Pancreas (tissue), 10 donors: ENCODE measurements around the gene HSPB2. TPM values are rescaled to one million over a fixed set of nuclear protein-coding genes. Genes with fewer than 3 reads are reported as not detected.

Source experiments
- ATAC-seq, 4 donors: fragments of 200-7000 bp; cut with Tn5 transposase; one replicate each; pipeline versions ENCODE4 v1.8.0 to v1.9.1; 2020; ENCODE audit warnings: mild to moderate bottlenecking in 4 of 4, moderate library complexity in 4 of 4
- DNase-seq, 6 donors: peaks; one replicate each; pipeline ENCODE4 v3.0.0-alpha.2; 2020
- FAIRE-seq: peaks from 2 replicates; lab custom pipeline; 2012; peaks lifted over from hg19 to GRCh38; lab: Jason Lieb, UNC
- H3K27ac ChIP-seq, 4 donors: fragments of 200-600 bp; sonication (generic); 1 replicate in 3 of 4; 2 replicates in 1 of 4; pipeline versions ENCODE4 v1.5.0 to v1.8.0; 2020
- H3K27me3 ChIP-seq, 4 donors: fragments of 200-600 bp; one replicate each; pipeline ENCODE4 v1.8.0; 2021
- H3K36me3 ChIP-seq, 3 donors: fragments of 200-600 bp; sonication (generic) in 1 of 3; one replicate each; pipeline versions ENCODE4 v1.5.0 to v1.8.0; 2020 to 2021
- H3K4me1 ChIP-seq, 3 donors: fragments of 200-600 bp; one replicate each; pipeline ENCODE4 v1.8.0; 2021
- H3K4me3 ChIP-seq, 4 donors: fragments of 200-600 bp; sonication (generic) in 2 of 4; one replicate each; pipeline versions ENCODE4 v1.5.0 to v1.8.0; 2020 to 2021
- H3K9me3 ChIP-seq, 4 donors: fragments of 200-600 bp; one replicate each; pipeline ENCODE4 v1.8.0; 2021
- CTCF ChIP-seq, 4 donors: fragments of 200-600 bp; sonication (generic) in 3 of 4; IDR thresholded peaks; one replicate each; pipeline versions ENCODE4 v1.5.0 to v1.8.0; 2021; ENCODE audit warnings: antibody characterized with exemption in 4 of 4
- WGBS, 2 donors: extraction: QIAGEN DNeasy Blood & Tissue Kit; methylation state at CpG; one replicate each; pipeline ENCODE4 v1.1.7; 2013; 5-methylcytosine and 5-hydroxymethylcytosine counted together
- intact Hi-C, 3 donors: fragments of 100-400 bp; cut with DNase I; formaldehyde crosslinking; loops; one replicate each; pipeline versions ENCODE4 v1.11.1 to v1.14.2; 2022
- polyA plus RNA-seq, 2 donors: library from polyadenylated mRNA; stranded (reverse); fragments of 200-250 nt; gene quantifications; one replicate each; pipeline ENCODE4 v1.2.3, GENCODE V29; 2013
- total RNA-seq, 6 donors: library from RNA; stranded (reverse); fragmentation: NEBNext Ultra II Directional in 4 of 6; extraction: Animal tissue kit (Norgen Biotek cat#: 25700) in 4 of 6; gene quantifications; one replicate each; pipeline versions ENCODE4 v1.2.1 to v1.2.4, GENCODE V29; 2021 to 2023
- donor health status: healthy with polysubstance abuse.
- donor health status: DM: no; HTN: no; CAD: no; lungs with moderate emphysema.
- donor health status: DM: no; HTN: no; CAD: no.
- donor health status: control.
- donor health status: control.
- donor health status: Bipolar disorder and iron deficiency.
- donor health status: DM: yes; HTN: yes; CAD: no.
- donor health status: DM: no; HTN: no; CAD: no.
- donor health status: DM: no; HTN: no; CAD: no.
- donor health status: DM: yes; HTN: yes; CAD: no.

The HSPB2 gene
- total and polyA plus RNA-seq, 8 donors: 0.32 to 1.5 (median 0.78) TPM; not detected in 1

GRCh38 chr11:111911563-111912401, 752 bp upstream of the HSPB2 start, which contains the start of gene CRYAB:
Gene CRYAB, minus strand, starts transcription at chr11:111911770. Its CDS starts 46 bp downstream, at chr11:111911724.
- FAIRE-seq (peak; percentile 13), ATAC-seq (peak; percentile 64 to 79 (median 72)), DNase-seq (peak; percentile 56 to 68 (median 66))
- Histone ChIP-seq H3K4me3 (peak within 1 kb of the TSS in 2 of 4 donors; percentile 15 to 20), H3K9me3 (no peaks in the 10 kb centered on the region), H3K4me1 (peaks cover 15 to 16% (median 16%) of the 10 kb centered on the region in 3 donors), H3K27ac (peak within 1 kb of the TSS; percentile 50 to 74 (median 66)), H3K27me3 (no peaks in the 10 kb centered on the region), H3K36me3 (no peaks in the 10 kb centered on the region)
- TF ChIP-seq CTCF (IDR thresholded peaks at IDR 0.05): no peak
- intact Hi-C loops: no loop called here
- WGBS, 2 donors: 20 to 29% methylated on average over 17 of the region's 17 CpGs

GRCh38 chr11:111913031-111913861, 712 bp downstream of the HSPB2 start:
- no peak for ATAC-seq
- FAIRE-seq: no peak
- peak in 1 of 6 donors; percentile 62 for DNase-seq

GRCh38 chr11:111913997-111914396, 1.5 kb downstream of the HSPB2 start:
- intact Hi-C loops: no loop called here
- no peaks in the 10 kb centered on the region for H3K27me3 ChIP-seq
- ATAC-seq (peak in 2 of 4 donors; percentile 7 to 23), FAIRE-seq (no peak), DNase-seq (peak in 2 of 6 donors; percentile 48 to 51)
- no peaks in the 10 kb centered on the region for H3K36me3 ChIP-seq
- no peak for TF ChIP-seq CTCF (IDR thresholded peaks at IDR 0.05)
- 39 to 53% methylated on average over 4 of the region's 4 CpGs for WGBS, 2 donors
- H3K4me3 ChIP-seq: no peak overlapping the region
- H3K27ac ChIP-seq: peak overlapping the region; percentile 49 to 71 (median 62)
- peaks cover 24 to 26% (median 24%) of the 10 kb centered on the region in 3 donors for H3K4me1 ChIP-seq
- no peaks in the 10 kb centered on the region for H3K9me3 ChIP-seq

More at GRCh38 chr11:111913031-111913861, 712 bp downstream of the HSPB2 start:
- Histone ChIP-seq H3K36me3 (no peaks in the 10 kb centered on the region), H3K4me1 (peaks cover 22 to 24% (median 23%) of the 10 kb centered on the region in 3 donors), H3K27ac (peak overlapping the region; percentile 17 to 71 (median 50)), H3K27me3 (no peaks in the 10 kb centered on the region), H3K4me3 (peak overlapping the region in 1 of 4 donors; percentile 15), H3K9me3 (no peaks in the 10 kb centered on the region)
- 76 to 80% methylated on average over 24 of the region's 24 CpGs for WGBS, 2 donors
- intact Hi-C loops: no loop called here
- no peak for TF ChIP-seq CTCF (IDR thresholded peaks at IDR 0.05)

- intact Hi-C loops: loop anchor here in 1 of 3 donors (5.0 kb wide), 1 partner anchor 39 kb away; the partner anchor contains the start of genes CFAP68 and FDXACB1
- H3K36me3 ChIP-seq: no peaks in the 10 kb centered on the region
- FAIRE-seq: no peak
- no peaks in the 10 kb centered on the region for H3K9me3 ChIP-seq
- peaks cover 15 to 19% (median 16%) of the 10 kb centered on the region in 3 donors for H3K4me1 ChIP-seq
- H3K4me3 ChIP-seq: no peak overlapping the region
- DNase-seq: no peak
- H3K27ac ChIP-seq: peak overlapping the region in 1 of 4 donors; percentile 2
- 96% methylated on average over 1 of the region's 1 CpG for WGBS, 2 donors
- H3K27me3 ChIP-seq: no peaks in the 10 kb centered on the region
- TF ChIP-seq CTCF (IDR thresholded peaks at IDR 0.05): no peak
- no peak for ATAC-seq
These were observed 4.2 kb downstream of the HSPB2 start for GRCh38 chr11:111916768-111917167.
